Dedifferentiated amniotic fluid mesenchymal stem cell (primary cell): ENCODE measurements around the gene OR2AE1.
"Not testable (repeated sequence)": the region's sequence is repeated elsewhere in the genome, so short reads cannot be mapped to it uniquely, and the experiment has no call there.

Experiments
- DNase-seq: peaks from one replicate; pipeline ENCODE4 v3.0.0-alpha.2; 2016; ENCODE audit errors: extremely low spot score

Gene OR2AE1

GRCh38 chr7:99876933-99877332, at the start of gene OR2AE1:
TSS of gene OR2AE1 (minus strand) at chr7:99877033. CDS start at chr7:99877033, 0 bp downstream.
- no peak for DNase-seq

- no peak for DNase-seq
These were observed 49.5 kb upstream of the OR2AE1 start for GRCh38 chr7:99926321-99926720.

GRCh38 chr7:99923200-99923599, 46.4 kb upstream of the OR2AE1 start:
- DNase-seq, result no peak

GRCh38 chr7:99920149-99920548, 43.3 kb upstream of the OR2AE1 start:
- no peak for DNase-seq

GRCh38 chr7:99919814-99920112, 42.9 kb upstream of the OR2AE1 start:
- DNase-seq, result no peak

- DNase-seq, result peak; percentile 82
These were observed 42.4 kb upstream of the OR2AE1 start, which contains the start of gene TRIM4 for GRCh38 chr7:99918959-99919813. TSS of gene TRIM4 (minus strand) at chr7:99919530. CDS start at chr7:99919401, 129 bp downstream.

- DNase-seq, result no peak
These were observed 34.1 kb upstream of the OR2AE1 start for GRCh38 chr7:99910976-99911375.

GRCh38 chr7:99901581-99901980, 24.7 kb upstream of the OR2AE1 start:
- no peak for DNase-seq

- DNase-seq, result no peak
These were observed 23.1 kb upstream of the OR2AE1 start for GRCh38 chr7:99899830-99900519.

- DNase-seq, result no peak
These were observed 22.0 kb upstream of the OR2AE1 start for GRCh38 chr7:99898836-99899235.

- no peak for DNase-seq
These were observed 21.2 kb upstream of the OR2AE1 start for GRCh38 chr7:99898023-99898357.

GRCh38 chr7:99897322-99898022, 20.6 kb upstream of the OR2AE1 start:
- no peak for DNase-seq

GRCh38 chr7:99894738-99895137, 17.9 kb upstream of the OR2AE1 start:
- no peak for DNase-seq

- no peak for DNase-seq
These were observed 16.4 kb upstream of the OR2AE1 start for GRCh38 chr7:99893280-99893679.

- not testable (repeated sequence) for DNase-seq
These were observed 13.5 kb upstream of the OR2AE1 start for GRCh38 chr7:99890348-99890747.

GRCh38 chr7:99888366-99888765, 11.5 kb upstream of the OR2AE1 start:
- DNase-seq, result not testable (repeated sequence)

- no peak for DNase-seq
These were observed 4.5 kb upstream of the OR2AE1 start for GRCh38 chr7:99881370-99881769.

GRCh38 chr7:99876491-99876890, 342 bp downstream of the OR2AE1 start:
- DNase-seq, result no peak

GRCh38 chr7:99868246-99868645, 8.6 kb downstream of the OR2AE1 start:
- no peak for DNase-seq

GRCh38 chr7:99867477-99867876, 9.4 kb downstream of the OR2AE1 start:
- DNase-seq, result not testable (repeated sequence)

GRCh38 chr7:99863847-99864440, 12.9 kb downstream of the OR2AE1 start:
- DNase-seq, result no peak
